ENCODE results near the gene ATG10. TPM values are rescaled to one million over a fixed set of nuclear protein-coding genes. Genes with fewer than 3 reads are reported as not detected.
"Not testable (repeated sequence)": the region's sequence is repeated elsewhere in the genome, so short reads cannot be mapped to it uniquely, and the experiment has no call there.

Gene ATG10
- total RNA-seq, 1 donor from 2014 or later: 6.0 TPM

- Histone ChIP-seq H3K4me3 (peak overlapping the region; percentile 80), H3K36me3 (no peaks in the 10 kb centered on the region), H3K9me3 (replicated peaks) (no peaks in the 10 kb centered on the region), H3K4me1 (peaks cover 14% of the 10 kb centered on the region), H3K27ac (replicated peaks) (peak overlapping the region; percentile 97), H3K27me3 (ENCODE audit: low read depth) (no peaks in the 10 kb centered on the region)
- no peak for DNase-seq
- intact Hi-C loops (cut with micrococcal nuclease): loop anchor here (5.0 to 10.0 kb wide), 2 partner anchors 116 to 219 kb away; partner anchors contain the start of gene SSBP2
- TF ChIP-seq, protein P1, sequence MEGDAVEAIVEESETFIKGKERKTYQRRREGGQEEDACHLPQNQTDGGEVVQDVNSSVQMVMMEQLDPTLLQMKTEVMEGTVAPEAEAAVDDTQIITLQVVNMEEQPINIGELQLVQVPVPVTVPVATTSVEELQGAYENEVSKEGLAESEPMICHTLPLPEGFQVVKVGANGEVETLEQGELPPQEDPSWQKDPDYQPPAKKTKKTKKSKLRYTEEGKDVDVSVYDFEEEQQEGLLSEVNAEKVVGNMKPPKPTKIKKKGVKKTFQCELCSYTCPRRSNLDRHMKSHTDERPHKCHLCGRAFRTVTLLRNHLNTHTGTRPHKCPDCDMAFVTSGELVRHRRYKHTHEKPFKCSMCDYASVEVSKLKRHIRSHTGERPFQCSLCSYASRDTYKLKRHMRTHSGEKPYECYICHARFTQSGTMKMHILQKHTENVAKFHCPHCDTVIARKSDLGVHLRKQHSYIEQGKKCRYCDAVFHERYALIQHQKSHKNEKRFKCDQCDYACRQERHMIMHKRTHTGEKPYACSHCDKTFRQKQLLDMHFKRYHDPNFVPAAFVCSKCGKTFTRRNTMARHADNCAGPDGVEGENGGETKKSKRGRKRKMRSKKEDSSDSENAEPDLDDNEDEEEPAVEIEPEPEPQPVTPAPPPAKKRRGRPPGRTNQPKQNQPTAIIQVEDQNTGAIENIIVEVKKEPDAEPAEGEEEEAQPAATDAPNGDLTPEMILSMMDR (IDR thresholded peaks at IDR 0.05; ENCODE audit: borderline replicate concordance): no peak
Measured at GRCh38 chr5:81971111-81971711, 612 bp upstream of the ATG10 start.

GRCh38 chr5:81972492-81972783 is 615 bp downstream of the ATG10 start:
- no peak for DNase-seq
- H3K4me3 ChIP-seq: peak overlapping the region; percentile 80
- peaks cover 14% of the 10 kb centered on the region for H3K4me1 ChIP-seq
- no peaks in the 10 kb centered on the region for H3K27me3 ChIP-seq (ENCODE audit: low read depth)
- TF ChIP-seq, protein P1 (IDR thresholded peaks at IDR 0.05; ENCODE audit: borderline replicate concordance): no peak
- intact Hi-C loops (cut with micrococcal nuclease): loop anchor here (5.0 to 10.0 kb wide), 2 partner anchors 118 to 220 kb away; partner anchors contain the start of gene SSBP2
- peaks cover 6% of the 10 kb centered on the region for H3K36me3 ChIP-seq
- peak overlapping the region; percentile 97 for H3K27ac ChIP-seq (replicated peaks)
- H3K9me3 ChIP-seq (replicated peaks): no peaks in the 10 kb centered on the region

- no peak overlapping the region for H3K4me3 ChIP-seq
- H3K27me3 ChIP-seq (ENCODE audit: low read depth): no peaks in the 10 kb centered on the region
- TF ChIP-seq, protein P1 (IDR thresholded peaks at IDR 0.05; ENCODE audit: borderline replicate concordance): no peak
- no peak overlapping the region for H3K27ac ChIP-seq (replicated peaks)
- no peaks in the 10 kb centered on the region for H3K9me3 ChIP-seq (replicated peaks)
- peaks cover 11% of the 10 kb centered on the region for H3K36me3 ChIP-seq
- intact Hi-C loops (cut with micrococcal nuclease): no loop called here
- no peaks in the 10 kb centered on the region for H3K4me1 ChIP-seq
- DNase-seq: no peak
Measured at GRCh38 chr5:81980160-81980559, 8.3 kb downstream of the ATG10 start.

DNA sequence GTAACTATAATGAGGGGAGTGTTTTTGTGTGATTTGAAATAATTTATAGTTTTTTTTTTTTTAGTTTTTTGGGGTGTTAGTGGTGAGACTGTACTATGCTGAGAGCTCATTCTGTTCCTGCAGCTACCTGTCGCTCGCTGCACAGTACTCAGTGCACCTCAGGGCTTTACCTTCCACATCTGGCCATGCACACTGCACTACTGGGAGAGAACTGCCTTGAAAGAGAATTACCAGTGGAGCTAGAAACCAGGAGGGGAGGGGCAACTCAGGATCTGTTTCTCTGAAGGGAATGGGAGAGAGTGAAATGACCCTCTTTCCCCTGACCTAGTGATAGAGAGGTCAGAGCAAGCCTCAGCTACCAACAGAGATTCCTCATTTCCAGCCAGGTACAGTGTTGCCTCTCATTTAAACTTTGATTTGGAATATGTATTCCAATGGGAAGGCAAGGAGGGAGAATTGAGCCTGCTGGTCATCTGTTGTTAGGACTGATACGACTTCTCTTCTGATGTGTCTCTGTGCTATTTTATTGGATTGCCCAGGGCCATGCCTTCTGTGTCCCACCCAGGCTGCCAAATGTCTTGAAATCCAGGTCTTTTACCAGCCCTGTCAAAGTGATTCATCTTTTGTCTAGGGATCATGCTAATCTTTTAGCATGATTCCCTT is 8.9 kb downstream of the ATG10 start:
- Histone ChIP-seq H3K27me3 (ENCODE audit: low read depth) (no peaks in the 10 kb centered on the region), H3K36me3 (peaks cover 11% of the 10 kb centered on the region), H3K4me1 (no peaks in the 10 kb centered on the region), H3K27ac (replicated peaks) (no peak overlapping the region), H3K9me3 (replicated peaks) (no peaks in the 10 kb centered on the region), H3K4me3 (no peak overlapping the region)
- intact Hi-C loops (cut with micrococcal nuclease): no loop called here
- TF ChIP-seq, protein P1 (IDR thresholded peaks at IDR 0.05; ENCODE audit: borderline replicate concordance): no peak
- DNase-seq: no peak

DNA sequence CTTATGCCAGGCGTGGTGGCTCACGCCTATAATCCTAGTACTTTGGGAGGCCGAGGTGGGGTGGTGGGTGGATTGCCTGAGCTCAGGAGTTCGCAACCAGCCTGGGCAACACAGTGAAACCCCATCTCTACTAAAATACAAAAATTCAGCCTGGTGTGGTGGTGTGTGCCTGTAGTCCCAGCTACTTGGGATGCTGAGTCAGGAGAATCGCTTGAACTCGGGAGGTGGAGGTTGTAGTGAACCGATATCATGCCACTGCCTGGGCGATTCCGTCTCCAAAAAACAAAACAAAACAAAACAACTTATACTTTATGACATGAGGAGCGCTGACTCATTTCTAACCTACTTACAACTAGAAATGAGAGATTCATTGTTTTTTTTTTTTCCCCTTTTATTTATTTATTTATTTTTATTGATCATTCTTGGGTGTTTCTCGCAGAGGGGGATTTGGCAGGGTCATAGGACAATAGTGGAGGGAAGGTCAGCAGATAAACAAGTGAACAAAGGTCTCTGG is 10.4 kb downstream of the ATG10 start:
- H3K4me3 ChIP-seq; H3K4me1 ChIP-seq; intact Hi-C loops (cut with micrococcal nuclease); H3K36me3 ChIP-seq; H3K9me3 ChIP-seq (replicated peaks); H3K27ac ChIP-seq (replicated peaks); H3K27me3 ChIP-seq (ENCODE audit: low read depth); DNase-seq: not testable (repeated sequence)

- H3K4me3 ChIP-seq; DNase-seq; H3K27me3 ChIP-seq (ENCODE audit: low read depth); H3K4me1 ChIP-seq; intact Hi-C loops (cut with micrococcal nuclease); H3K9me3 ChIP-seq (replicated peaks); H3K27ac ChIP-seq (replicated peaks): not testable (repeated sequence)
- H3K36me3 ChIP-seq: peaks cover 12% of the 10 kb centered on the region
Measured at GRCh38 chr5:81983148-81983547, 11.3 kb downstream of the ATG10 start.

- H3K36me3 ChIP-seq: peaks cover 17% of the 10 kb centered on the region
- H3K4me3 ChIP-seq; H3K9me3 ChIP-seq (replicated peaks); H3K27ac ChIP-seq (replicated peaks); H3K4me1 ChIP-seq; H3K27me3 ChIP-seq (ENCODE audit: low read depth); DNase-seq; intact Hi-C loops (cut with micrococcal nuclease): not testable (repeated sequence)
Measured at GRCh38 chr5:81983563-81983962, 11.7 kb downstream of the ATG10 start.

Data from left ventricle myocardium inferior (tissue), 1 donor.